HUES6 (cell line): Measurements from ENCODE around the gene C6orf47.

Source experiments
- H3K27ac ChIP-seq: 2 replicates; pipeline ENCODE4 v1.7.0; 2013; ENCODE audit warnings: low read depth, mild to moderate bottlenecking, low read length, inconsistent platforms
- H3K27me3 ChIP-seq: 2 replicates; pipeline ENCODE4 v1.6.1; 2013; ENCODE audit warnings: low read length; ENCODE audit not compliant: control insufficient read depth, insufficient read depth
- H3K36me3 ChIP-seq: 2 replicates; pipeline ENCODE4 v1.6.1; 2013; ENCODE audit warnings: low read length; ENCODE audit not compliant: control insufficient read depth, insufficient read depth
- H3K4me1 ChIP-seq: 2 replicates; pipeline ENCODE4 v1.6.1; 2013; ENCODE audit warnings: low read length; ENCODE audit not compliant: control insufficient read depth, insufficient read depth
- H3K4me3 ChIP-seq: 2 replicates; pipeline ENCODE4 v1.5.1; 2013; ENCODE audit warnings: low read depth, low read length
- H3K9ac ChIP-seq: one replicate; pipeline ENCODE4 v1.6.1; 2013; ENCODE audit warnings: mild to moderate bottlenecking, low read length
- H3K9me3 ChIP-seq: 2 replicates; pipeline ENCODE4 v1.6.1; 2013; ENCODE audit warnings: low read depth, low read length; ENCODE audit not compliant: control insufficient read depth, insufficient read depth

Gene C6orf47

GRCh38 chr6:31640612-31641011 is 20.0 kb downstream of the C6orf47 start:
- Histone ChIP-seq H3K36me3 (peaks cover 94% of the 10 kb centered on the region), H3K9ac (no peak overlapping the region), H3K4me1 (no peaks in the 10 kb centered on the region), H3K27ac (no peak overlapping the region), H3K4me3 (no peak overlapping the region), H3K9me3 (no peaks in the 10 kb centered on the region), H3K27me3 (no peaks in the 10 kb centered on the region)

GRCh38 chr6:31639449-31639861 is 21.1 kb downstream of the C6orf47 start:
- H3K9me3 ChIP-seq: no peaks in the 10 kb centered on the region
- peaks cover 94% of the 10 kb centered on the region for H3K36me3 ChIP-seq
- no peaks in the 10 kb centered on the region for H3K27me3 ChIP-seq
- no peak overlapping the region for H3K9ac ChIP-seq
- no peaks in the 10 kb centered on the region for H3K4me1 ChIP-seq
- no peak overlapping the region for H3K4me3 ChIP-seq
- no peak overlapping the region for H3K27ac ChIP-seq

DNA sequence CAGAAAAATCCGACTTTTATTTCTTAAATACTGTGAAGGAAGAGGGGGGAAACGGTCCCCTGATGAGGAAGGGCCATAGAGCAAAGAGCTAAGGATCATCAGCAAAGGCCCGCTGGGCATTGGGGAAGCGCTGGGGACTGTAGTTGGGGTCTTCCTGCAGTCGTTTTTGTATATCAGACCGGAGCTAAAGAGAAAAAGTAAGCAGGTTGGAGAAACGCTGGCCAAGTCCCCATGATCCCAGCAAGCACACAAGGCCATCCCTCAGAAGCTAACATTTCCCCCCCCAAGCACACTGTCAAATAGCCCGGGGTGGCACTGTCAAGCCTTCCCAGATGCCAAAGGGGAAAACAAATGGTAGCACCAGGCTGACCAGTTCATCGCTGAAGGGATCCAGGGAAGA is 21.5 kb downstream of the C6orf47 start:
- Histone ChIP-seq H3K9me3 (no peaks in the 10 kb centered on the region), H3K4me3 (no peak overlapping the region), H3K4me1 (no peaks in the 10 kb centered on the region), H3K36me3 (peaks cover 94% of the 10 kb centered on the region), H3K27me3 (no peaks in the 10 kb centered on the region), H3K9ac (no peak overlapping the region), H3K27ac (no peak overlapping the region)

- Histone ChIP-seq H3K4me3 (no peak overlapping the region), H3K9me3 (no peaks in the 10 kb centered on the region), H3K27ac (no peak overlapping the region), H3K27me3 (no peaks in the 10 kb centered on the region), H3K9ac (no peak overlapping the region), H3K4me1 (no peaks in the 10 kb centered on the region), H3K36me3 (peaks cover 97% of the 10 kb centered on the region)
These were observed 23.6 kb downstream of the C6orf47 start for GRCh38 chr6:31636698-31637596.

- no peaks in the 10 kb centered on the region for H3K27me3 ChIP-seq
- H3K27ac ChIP-seq: no peak overlapping the region; the same call in 1 of the 2 replicates
- H3K36me3 ChIP-seq: peaks cover 97% of the 10 kb centered on the region
These were observed 25.5 kb downstream of the C6orf47 start for GRCh38 chr6:31634969-31635575.

DNA sequence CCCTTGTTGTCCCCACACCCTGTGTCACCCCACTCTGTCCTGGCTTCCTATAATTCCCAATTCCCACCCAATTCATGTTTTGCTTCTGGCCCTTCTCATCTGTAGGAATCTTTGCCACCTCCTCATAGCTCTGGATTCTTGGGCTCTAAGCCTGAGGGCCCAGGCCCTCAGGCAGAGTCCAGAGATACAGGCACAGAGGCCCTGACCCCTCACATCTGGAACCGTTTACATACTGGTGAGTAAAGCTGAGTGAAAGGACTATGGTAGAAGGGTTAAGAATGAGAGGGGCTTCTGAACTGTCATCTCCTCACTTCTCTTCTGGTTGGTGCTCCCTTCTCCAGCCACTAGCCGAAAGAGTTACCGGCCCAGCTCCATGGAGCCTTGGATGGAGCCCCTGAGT is 26.4 kb downstream of the C6orf47 start:
- Histone ChIP-seq H3K4me3 (no peak overlapping the region), H3K9ac (no peak overlapping the region), H3K27ac (no peak overlapping the region), H3K36me3 (peaks cover 96% of the 10 kb centered on the region), H3K4me1 (no peaks in the 10 kb centered on the region), H3K9me3 (no peaks in the 10 kb centered on the region), H3K27me3 (no peaks in the 10 kb centered on the region)

More at GRCh38 chr6:31634969-31635575, 25.5 kb downstream of the C6orf47 start:
- Histone ChIP-seq H3K9ac (no peak overlapping the region), H3K9me3 (no peaks in the 10 kb centered on the region), H3K4me1 (no peaks in the 10 kb centered on the region), H3K4me3 (no peak overlapping the region)

DNA sequence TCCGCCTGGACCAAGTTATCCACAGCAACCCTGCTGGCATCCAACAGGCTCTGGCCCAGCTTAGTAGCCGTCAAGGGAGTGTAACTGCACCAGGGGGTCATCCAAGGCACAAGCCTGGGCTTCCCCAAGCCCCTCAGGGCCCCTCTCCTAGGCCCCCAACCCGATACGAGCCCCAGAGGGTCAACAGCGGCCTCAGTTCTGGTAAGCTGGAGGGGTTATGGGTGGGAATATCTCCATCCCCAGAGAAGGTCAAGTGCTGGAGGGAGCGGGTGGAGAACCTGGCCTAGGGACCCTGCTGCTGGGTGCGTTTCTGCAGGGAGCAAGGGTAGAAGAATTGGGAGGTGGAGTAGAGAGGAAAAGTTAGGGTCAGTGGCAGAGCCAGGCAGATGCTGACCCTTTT is 27.1 kb downstream of the C6orf47 start:
- no peak overlapping the region for H3K9ac ChIP-seq
- H3K27me3 ChIP-seq: no peaks in the 10 kb centered on the region
- no peak overlapping the region for H3K27ac ChIP-seq
- H3K4me1 ChIP-seq: no peaks in the 10 kb centered on the region
- no peak overlapping the region for H3K4me3 ChIP-seq
- H3K36me3 ChIP-seq: peaks cover 97% of the 10 kb centered on the region
- H3K9me3 ChIP-seq: no peaks in the 10 kb centered on the region

DNA sequence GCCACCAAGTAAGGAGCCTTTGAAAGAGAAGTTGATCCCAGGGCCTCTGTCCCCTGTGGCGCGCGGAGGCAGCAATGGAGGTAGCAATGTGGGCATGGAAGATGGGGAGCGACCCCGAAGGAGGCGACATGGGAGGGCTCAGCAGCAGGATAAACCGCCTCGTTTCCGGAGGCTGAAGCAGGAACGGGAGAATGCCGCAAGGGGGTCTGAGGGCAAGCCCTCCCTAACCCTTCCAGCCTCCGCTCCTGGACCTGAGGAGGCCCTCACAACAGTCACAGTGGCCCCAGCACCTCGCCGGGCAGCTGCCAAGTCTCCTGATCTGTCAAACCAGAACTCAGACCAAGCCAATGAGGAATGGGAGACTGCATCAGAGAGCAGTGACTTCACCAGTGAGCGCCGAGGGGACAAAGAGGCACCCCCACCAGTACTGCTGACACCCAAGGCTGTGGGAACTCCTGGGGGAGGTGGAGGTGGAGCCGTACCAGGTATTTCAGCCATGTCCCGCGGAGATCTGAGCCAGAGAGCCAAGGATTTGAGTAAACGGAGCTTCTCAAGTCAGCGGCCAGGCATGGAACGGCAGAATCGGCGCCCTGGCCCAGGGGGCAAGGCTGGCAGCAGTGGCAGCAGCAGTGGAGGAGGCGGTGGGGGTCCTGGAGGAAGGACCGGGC is 28.2 kb downstream of the C6orf47 start:
- no peak overlapping the region for H3K9ac ChIP-seq
- H3K27ac ChIP-seq: no peak overlapping the region
- no peaks in the 10 kb centered on the region for H3K27me3 ChIP-seq
- H3K4me3 ChIP-seq: no peak overlapping the region
- H3K4me1 ChIP-seq: no peaks in the 10 kb centered on the region
- H3K9me3 ChIP-seq: no peaks in the 10 kb centered on the region
- H3K36me3 ChIP-seq: peaks cover 99% of the 10 kb centered on the region

GRCh38 chr6:31631681-31632278 is 28.8 kb downstream of the C6orf47 start:
- Histone ChIP-seq H3K27ac (no peak overlapping the region), H3K9me3 (no peaks in the 10 kb centered on the region), H3K4me3 (no peak overlapping the region), H3K4me1 (no peaks in the 10 kb centered on the region), H3K9ac (no peak overlapping the region), H3K36me3 (peaks cover 100% of the 10 kb centered on the region), H3K27me3 (no peaks in the 10 kb centered on the region)

DNA sequence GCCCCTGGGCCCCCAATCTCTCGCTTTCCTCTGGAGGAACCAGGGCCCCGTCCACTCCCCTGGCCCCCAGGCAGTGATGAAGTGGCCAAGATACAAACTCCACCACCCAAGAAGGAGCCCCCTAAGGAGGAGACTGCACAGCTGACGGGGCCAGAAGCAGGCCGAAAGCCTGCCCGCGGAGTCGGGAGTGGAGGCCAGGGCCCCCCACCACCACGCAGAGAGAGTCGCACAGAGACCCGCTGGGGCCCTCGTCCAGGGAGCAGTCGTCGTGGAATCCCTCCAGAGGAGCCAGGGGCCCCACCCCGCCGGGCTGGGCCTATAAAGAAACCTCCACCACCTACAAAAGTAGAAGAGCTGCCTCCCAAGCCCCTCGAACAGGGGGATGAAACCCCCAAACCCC is 29.4 kb downstream of the C6orf47 start:
- Histone ChIP-seq H3K9me3 (no peaks in the 10 kb centered on the region), H3K4me1 (no peaks in the 10 kb centered on the region), H3K9ac (no peak overlapping the region), H3K4me3 (no peak overlapping the region), H3K27ac (no peak overlapping the region), H3K27me3 (no peaks in the 10 kb centered on the region), H3K36me3 (peaks cover 100% of the 10 kb centered on the region)
